ENCODE results near the gene SHISA9. TPM values are rescaled to one million over a fixed set of nuclear protein-coding genes. Genes with fewer than 3 reads are reported as not detected.

SHISA9 gene
- total and polyA plus RNA-seq, 2 donors from 2014 or later, result 0.95 to 2.8 TPM

DNA sequence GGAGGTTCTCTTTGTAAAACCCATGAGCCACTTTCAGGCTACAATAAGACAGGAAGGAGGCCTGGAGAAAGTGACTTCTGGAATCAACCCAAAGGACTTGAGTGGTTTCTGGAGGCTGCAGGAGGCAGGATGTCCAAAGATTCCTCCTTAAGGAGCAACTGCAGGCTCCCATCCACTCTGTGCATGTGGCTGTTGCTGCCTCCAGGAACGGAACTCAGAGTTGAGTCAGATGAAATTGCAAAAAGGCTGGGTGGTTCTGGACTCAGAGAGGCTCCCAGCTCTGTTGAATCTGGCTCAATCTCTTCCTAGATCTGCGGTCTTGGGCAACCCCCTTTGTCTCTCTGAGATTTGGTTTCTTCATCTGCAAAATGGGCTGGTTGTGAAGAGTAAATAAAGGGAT, 197.1 kb downstream of the SHISA9 start:
- H3K27ac ChIP-seq (ENCODE audit: low read depth in 2 of 2, low read length in 2 of 2), result no peak overlapping the region
- H3K36me3 ChIP-seq (ENCODE audit: control insufficient read depth in 2 of 3, insufficient read depth in 3 of 3, low read length in 3 of 3), result no peaks in the 10 kb centered on the region
- FAIRE-seq, result no peak
- no peaks in the 10 kb centered on the region for H3K9me3 ChIP-seq (ENCODE audit: control insufficient read depth in 2 of 3, insufficient read depth in 1 of 3, low read length in 3 of 3)
- no peak for DNase-seq
- H3K4me1 ChIP-seq (ENCODE audit: control insufficient read depth in 2 of 3, insufficient read depth in 2 of 3, low read depth in 1 of 3, low read length in 3 of 3), result no peaks in the 10 kb centered on the region
- intact Hi-C loops (cut with DNase I), result no loop called here
- H3K4me3 ChIP-seq (ENCODE audit: low read length in 3 of 3), result no peak overlapping the region
- no peaks in the 10 kb centered on the region for H3K27me3 ChIP-seq (ENCODE audit: control insufficient read depth, insufficient read depth, low read length)
- no peak for TF ChIP-seq CTCF (IDR thresholded peaks at IDR 0.05; ENCODE audit: borderline replicate concordance, extremely low read depth, insufficient read depth)
- H3K9ac ChIP-seq (ENCODE audit: low read length in 3 of 3), result no peak overlapping the region

- FAIRE-seq (no peak), DNase-seq (no peak)
- H3K4me1 ChIP-seq (ENCODE audit: control insufficient read depth in 2 of 3, insufficient read depth in 2 of 3, low read depth in 1 of 3, low read length in 3 of 3), result no peaks in the 10 kb centered on the region
- intact Hi-C loops (cut with DNase I), result no loop called here
- H3K36me3 ChIP-seq (ENCODE audit: control insufficient read depth in 2 of 3, insufficient read depth in 3 of 3, low read length in 3 of 3), result no peaks in the 10 kb centered on the region
- no peak for TF ChIP-seq CTCF (IDR thresholded peaks at IDR 0.05; ENCODE audit: borderline replicate concordance, extremely low read depth, insufficient read depth)
- H3K9me3 ChIP-seq (ENCODE audit: control insufficient read depth in 2 of 3, insufficient read depth in 1 of 3, low read length in 3 of 3), result no peaks in the 10 kb centered on the region
- H3K27ac ChIP-seq (ENCODE audit: low read depth in 2 of 2, low read length in 2 of 2), result no peak overlapping the region
- H3K4me3 ChIP-seq (ENCODE audit: low read length in 3 of 3), result no peak overlapping the region
- H3K27me3 ChIP-seq (ENCODE audit: control insufficient read depth, insufficient read depth, low read length), result no peaks in the 10 kb centered on the region
- H3K9ac ChIP-seq (ENCODE audit: low read length in 3 of 3), result no peak overlapping the region
Measured at GRCh38 chr16:13099822-13100221, 198.4 kb downstream of the SHISA9 start.

DNA sequence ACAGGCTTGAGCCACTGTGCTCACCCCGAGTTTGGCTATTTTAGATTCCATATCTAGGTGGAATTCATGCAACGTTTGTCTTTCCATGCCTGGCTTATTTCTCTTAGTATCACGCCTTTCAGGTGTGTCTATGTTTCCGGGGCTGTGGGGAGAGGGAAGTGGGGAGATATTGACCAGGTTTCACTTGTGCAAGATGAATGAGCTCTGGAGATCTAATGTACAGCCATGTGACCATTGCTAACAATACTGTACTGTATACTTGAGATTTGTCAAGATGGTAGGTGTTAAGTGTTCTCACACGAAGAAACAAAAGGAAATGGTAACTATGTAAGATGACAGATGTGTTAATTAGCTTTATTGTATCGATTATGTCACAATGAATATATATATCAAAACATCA, 199.6 kb downstream of the SHISA9 start:
- Histone ChIP-seq H3K9me3 (ENCODE audit: control insufficient read depth in 2 of 3, insufficient read depth in 1 of 3, low read length in 3 of 3) (no peaks in the 10 kb centered on the region), H3K27ac (ENCODE audit: low read depth in 2 of 2, low read length in 2 of 2) (no peak overlapping the region), H3K36me3 (ENCODE audit: control insufficient read depth in 2 of 3, insufficient read depth in 3 of 3, low read length in 3 of 3) (no peaks in the 10 kb centered on the region), H3K4me1 (ENCODE audit: control insufficient read depth in 2 of 3, insufficient read depth in 2 of 3, low read depth in 1 of 3, low read length in 3 of 3) (no peaks in the 10 kb centered on the region), H3K27me3 (ENCODE audit: control insufficient read depth, insufficient read depth, low read length) (no peaks in the 10 kb centered on the region), H3K4me3 (ENCODE audit: low read length in 3 of 3) (no peak overlapping the region), H3K9ac (ENCODE audit: low read length in 3 of 3) (no peak overlapping the region)
- DNase-seq, result no peak
- intact Hi-C loops (cut with DNase I), result no loop called here
- no peak for FAIRE-seq
- no peak for TF ChIP-seq CTCF (IDR thresholded peaks at IDR 0.05; ENCODE audit: borderline replicate concordance, extremely low read depth, insufficient read depth)

- H3K36me3 ChIP-seq (ENCODE audit: control insufficient read depth in 2 of 3, insufficient read depth in 3 of 3, low read length in 3 of 3), result no peaks in the 10 kb centered on the region
- H3K4me3 ChIP-seq (ENCODE audit: low read length in 3 of 3), result no peak overlapping the region
- H3K27me3 ChIP-seq (ENCODE audit: control insufficient read depth, insufficient read depth, low read length), result no peaks in the 10 kb centered on the region
- H3K9ac ChIP-seq (ENCODE audit: low read length in 3 of 3), result no peak overlapping the region
- H3K4me1 ChIP-seq (ENCODE audit: control insufficient read depth in 2 of 3, insufficient read depth in 2 of 3, low read depth in 1 of 3, low read length in 3 of 3), result no peaks in the 10 kb centered on the region
- H3K9me3 ChIP-seq (ENCODE audit: control insufficient read depth in 2 of 3, insufficient read depth in 1 of 3, low read length in 3 of 3), result no peaks in the 10 kb centered on the region
- no peak for TF ChIP-seq CTCF (IDR thresholded peaks at IDR 0.05; ENCODE audit: borderline replicate concordance, extremely low read depth, insufficient read depth)
- H3K27ac ChIP-seq (ENCODE audit: low read depth in 2 of 2, low read length in 2 of 2), result no peak overlapping the region
- FAIRE-seq (no peak), DNase-seq (no peak)
- intact Hi-C loops (cut with DNase I), result no loop called here
Measured at GRCh38 chr16:13101828-13102227, 200.4 kb downstream of the SHISA9 start.

All from kidney (tissue), 14 donors.